ENCODE results near the gene C10orf71. TPM values are rescaled to one million over a fixed set of nuclear protein-coding genes. Genes with fewer than 3 reads are reported as not detected.

Gene C10orf71
- total RNA-seq, 2 donors from 2014 or later, result 0.15 TPM; not detected in 1

DNA sequence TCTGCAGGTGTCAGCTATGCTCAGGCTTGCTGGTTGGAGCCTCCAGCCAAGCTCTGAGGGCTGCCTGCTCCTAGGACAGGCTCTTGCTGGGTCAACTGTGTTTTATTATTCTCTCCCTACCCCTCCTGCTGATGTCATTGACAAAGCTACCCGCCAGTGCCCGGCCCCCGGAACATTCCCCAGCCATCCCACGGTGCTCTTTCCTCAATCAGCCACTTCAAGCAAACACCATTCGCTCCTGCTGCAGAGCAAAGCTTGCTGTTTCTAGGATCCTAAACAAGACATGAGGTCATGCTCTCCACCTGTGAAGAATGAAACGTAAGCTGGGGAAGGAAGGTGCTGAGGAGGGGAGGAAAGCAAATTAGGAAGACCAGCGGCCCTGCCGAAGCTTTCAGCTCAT, 2.1 kb upstream of the C10orf71 start:
- TF ChIP-seq, protein P1, sequence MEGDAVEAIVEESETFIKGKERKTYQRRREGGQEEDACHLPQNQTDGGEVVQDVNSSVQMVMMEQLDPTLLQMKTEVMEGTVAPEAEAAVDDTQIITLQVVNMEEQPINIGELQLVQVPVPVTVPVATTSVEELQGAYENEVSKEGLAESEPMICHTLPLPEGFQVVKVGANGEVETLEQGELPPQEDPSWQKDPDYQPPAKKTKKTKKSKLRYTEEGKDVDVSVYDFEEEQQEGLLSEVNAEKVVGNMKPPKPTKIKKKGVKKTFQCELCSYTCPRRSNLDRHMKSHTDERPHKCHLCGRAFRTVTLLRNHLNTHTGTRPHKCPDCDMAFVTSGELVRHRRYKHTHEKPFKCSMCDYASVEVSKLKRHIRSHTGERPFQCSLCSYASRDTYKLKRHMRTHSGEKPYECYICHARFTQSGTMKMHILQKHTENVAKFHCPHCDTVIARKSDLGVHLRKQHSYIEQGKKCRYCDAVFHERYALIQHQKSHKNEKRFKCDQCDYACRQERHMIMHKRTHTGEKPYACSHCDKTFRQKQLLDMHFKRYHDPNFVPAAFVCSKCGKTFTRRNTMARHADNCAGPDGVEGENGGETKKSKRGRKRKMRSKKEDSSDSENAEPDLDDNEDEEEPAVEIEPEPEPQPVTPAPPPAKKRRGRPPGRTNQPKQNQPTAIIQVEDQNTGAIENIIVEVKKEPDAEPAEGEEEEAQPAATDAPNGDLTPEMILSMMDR (conservative IDR thresholded peaks at IDR 0.05), result no peak
- Histone ChIP-seq H3K4me3 (ENCODE audit: low read length) (no peak overlapping the region), H3K36me3 (ENCODE audit: control insufficient read depth, insufficient read depth, low read length) (no peaks in the 10 kb centered on the region), H3K9ac (ENCODE audit: extremely low read depth, low read length, poor library complexity, severe bottlenecking) (no peak overlapping the region), H3K4me1 (ENCODE audit: control insufficient read depth, insufficient read depth, low read length) (peaks cover 16% of the 10 kb centered on the region), H3K27me3 (ENCODE audit: control insufficient read depth, insufficient read depth, low read length, poor library complexity, severe bottlenecking) (no peaks in the 10 kb centered on the region), H3K27ac (ENCODE audit: low read depth, low read length) (no peak overlapping the region), H3K9me3 (ENCODE audit: control insufficient read depth, low read length) (no peaks in the 10 kb centered on the region)
- H3K36me3 Mint-ChIP-seq (ENCODE audit: low read depth), result no peaks in the 10 kb centered on the region
- H3K27me3 Mint-ChIP-seq (ENCODE audit: insufficient read depth), result peaks cover 8% of the 10 kb centered on the region
- H3K4me3 Mint-ChIP-seq, result no peak overlapping the region
- DNase-seq, result peak; percentile 59
- peaks cover 31% of the 10 kb centered on the region for H3K4me1 Mint-ChIP-seq
- no peak overlapping the region for H3K27ac Mint-ChIP-seq
- H3K9me3 Mint-ChIP-seq, result no peaks in the 10 kb centered on the region
- WGBS, 2 experiments (ENCODE audit: insufficient coverage in 1 of 2, insufficient read length in 1 of 2), result 53 to 63% methylated on average over 3 to 7 of the region's 8 CpGs

GRCh38 chr10:49297818-49298670, 926 bp upstream of the C10orf71 start:
- peak overlapping the region; percentile 70 for H3K27ac Mint-ChIP-seq
- H3K4me1 ChIP-seq (ENCODE audit: control insufficient read depth, insufficient read depth, low read length), result peaks cover 16% of the 10 kb centered on the region
- no peaks in the 10 kb centered on the region for H3K36me3 ChIP-seq (ENCODE audit: control insufficient read depth, insufficient read depth, low read length)
- 54 to 70% methylated on average over 3 to 9 of the region's 9 CpGs for WGBS, 2 experiments (ENCODE audit: insufficient coverage in 1 of 2, insufficient read length in 1 of 2)
- TF ChIP-seq, protein P1 (conservative IDR thresholded peaks at IDR 0.05), result peak; percentile 42
- H3K36me3 Mint-ChIP-seq (ENCODE audit: low read depth), result no peaks in the 10 kb centered on the region
- H3K9me3 Mint-ChIP-seq, result no peaks in the 10 kb centered on the region
- no peaks in the 10 kb centered on the region for H3K9me3 ChIP-seq (ENCODE audit: control insufficient read depth, low read length)
- peaks cover 4% of the 10 kb centered on the region for H3K27me3 Mint-ChIP-seq (ENCODE audit: insufficient read depth)
- DNase-seq, result peak; percentile 88
- peaks cover 31% of the 10 kb centered on the region for H3K4me1 Mint-ChIP-seq
- no peak overlapping the region for H3K27ac ChIP-seq (ENCODE audit: low read depth, low read length)
- H3K27me3 ChIP-seq (ENCODE audit: control insufficient read depth, insufficient read depth, low read length, poor library complexity, severe bottlenecking), result no peaks in the 10 kb centered on the region
- H3K4me3 Mint-ChIP-seq, result peak overlapping the region; percentile 24
- no peak overlapping the region for H3K9ac ChIP-seq (ENCODE audit: extremely low read depth, low read length, poor library complexity, severe bottlenecking)
- H3K4me3 ChIP-seq (ENCODE audit: low read length), result peak overlapping the region; percentile 28

- Mint-ChIP-seq H3K27ac (no peak overlapping the region), H3K4me1 (peaks cover 31% of the 10 kb centered on the region), H3K4me3 (no peak overlapping the region), H3K27me3 (ENCODE audit: insufficient read depth) (peaks cover 1% of the 10 kb centered on the region), H3K36me3 (ENCODE audit: low read depth) (no peaks in the 10 kb centered on the region), H3K9me3 (no peaks in the 10 kb centered on the region)
- no peak overlapping the region for H3K27ac ChIP-seq (ENCODE audit: low read depth, low read length)
- no peak for DNase-seq
- no peaks in the 10 kb centered on the region for H3K9me3 ChIP-seq (ENCODE audit: control insufficient read depth, low read length)
- no peak overlapping the region for H3K4me3 ChIP-seq (ENCODE audit: low read length)
- TF ChIP-seq, protein P1 (conservative IDR thresholded peaks at IDR 0.05), result no peak
- H3K9ac ChIP-seq (ENCODE audit: extremely low read depth, low read length, poor library complexity, severe bottlenecking), result no peak overlapping the region
- H3K36me3 ChIP-seq (ENCODE audit: control insufficient read depth, insufficient read depth, low read length), result no peaks in the 10 kb centered on the region
- H3K27me3 ChIP-seq (ENCODE audit: control insufficient read depth, insufficient read depth, low read length, poor library complexity, severe bottlenecking), result no peaks in the 10 kb centered on the region
- WGBS, 2 experiments (ENCODE audit: insufficient coverage in 1 of 2, insufficient read length in 1 of 2), result 76 to 78% methylated on average over 7 to 11 of the region's 11 CpGs
- H3K4me1 ChIP-seq (ENCODE audit: control insufficient read depth, insufficient read depth, low read length), result peaks cover 16% of the 10 kb centered on the region
These were observed 343 bp upstream of the C10orf71 start for GRCh38 chr10:49298671-49298982.

All from endodermal cell (in vitro differentiated cells).